SK-N-SH (cell line): ENCODE results near the gene FBXW9. TPM values are rescaled to one million over a fixed set of nuclear protein-coding genes. Genes with fewer than 3 reads are reported as not detected.

ENCODE experiments used
- CTCF ChIA-PET: fragments of 300-600, 350-600 bp; formaldehyde crosslinking; extraction: SDS; loops from one replicate; lab custom pipeline; 2021; lab: Yijun Ruan, JAX
- POLR2A ChIA-PET: fragments of 350-600 bp; sonication (Branson Sonifier 250); formaldehyde crosslinking; extraction: SDS; loops from one replicate; lab custom pipeline; 2020; ENCODE audit warnings: antibody characterized with exemption, inconsistent platforms; lab: Yijun Ruan, JAX
- DNase-seq: peaks from one replicate; pipeline ENCODE4 v3.0.0; 2012
- H2AFZ ChIP-seq: fragments of 200-600 bp; sonication (generic); 2 replicates; pipeline ENCODE4 v1.8.1; 2016; ENCODE audit warnings: antibody characterized with exemption, mild to moderate bottlenecking, low read depth
- H3F3A ChIP-seq: fragments of 200-600 bp; sonication (generic); replicated peaks from 2 replicates; pipeline ENCODE3; 2016; ENCODE audit warnings: antibody characterized with exemption, mild to moderate bottlenecking; ENCODE audit not compliant: insufficient read depth
- H3K27ac ChIP-seq, 2 experiments: fragments of 200-500 bp in 1 of 2; fragments of 200-600 bp in 1 of 2; sonication (Bioruptor generic) in 1 of 2; sonication (generic), shearing (Covaris generic) in 1 of 2; 2 replicates each; pipeline versions ENCODE4 v1.5.1 to v1.6.1; 2014 to 2016; ENCODE audit warnings: low read depth in 2 of 2, inconsistent platforms in 1 of 2, low read length in 1 of 2, mild to moderate bottlenecking in 1 of 2, mixed read lengths in 1 of 2
- H3K27me3 ChIP-seq: fragments of 200-600 bp; sonication (generic), shearing (Covaris generic); 2 replicates; pipeline ENCODE4 v1.6.1; 2016; ENCODE audit warnings: mixed run types; ENCODE audit not compliant: insufficient read depth
- H3K36me3 ChIP-seq, 2 experiments: fragments of 200-500 bp in 1 of 2; fragments of 200-600 bp in 1 of 2; sonication (Bioruptor generic) in 1 of 2; sonication (generic) in 1 of 2; replicated peaks in 1 of 2; 2 replicates each; pipeline versions ENCODE3 to v1.5.1; 2014 to 2016; ENCODE audit warnings: low read length in 1 of 2, mild to moderate bottlenecking in 1 of 2; ENCODE audit not compliant: insufficient read depth in 2 of 2, control insufficient read depth in 1 of 2
- H3K4me1 ChIP-seq, 2 experiments: fragments of 200-500 bp in 1 of 2; fragments of 200-600 bp in 1 of 2; sonication (Bioruptor generic) in 1 of 2; sonication (generic), shearing (Covaris generic) in 1 of 2; 2 replicates each; pipeline versions ENCODE4 v1.5.1 to v1.6.1; 2014 to 2016; ENCODE audit warnings: low read depth in 1 of 2, low read length in 1 of 2, mixed run types in 1 of 2; ENCODE audit not compliant: insufficient read depth in 2 of 2, control insufficient read depth in 1 of 2
- H3K4me2 ChIP-seq: fragments of 200-600 bp; sonication (generic), shearing (Covaris generic); 2 replicates; pipeline ENCODE4 v1.6.1; 2017; ENCODE audit warnings: mixed run types
- H3K4me3 ChIP-seq, 2 experiments: fragments of 200-500 bp in 1 of 2; fragments of 200-600 bp in 1 of 2; sonication (Bioruptor generic) in 1 of 2; sonication (generic), shearing (Covaris generic) in 1 of 2; 2 replicates each; pipeline versions ENCODE4 v1.5.1 to v1.8.1; 2014 to 2016; ENCODE audit warnings: low read depth in 2 of 2, inconsistent platforms in 1 of 2, low read length in 1 of 2, mild to moderate bottlenecking in 1 of 2, mixed read lengths in 1 of 2, moderate library complexity in 1 of 2
- H3K79me2 ChIP-seq: fragments of 200-600 bp; sonication (generic); 2 replicates; pipeline ENCODE4 v1.8.1; 2017; ENCODE audit warnings: mild to moderate bottlenecking; ENCODE audit not compliant: insufficient read depth
- H3K9ac ChIP-seq: fragments of 200-600 bp; sonication (generic); 2 replicates; pipeline ENCODE4 v1.6.1; 2017; ENCODE audit warnings: mixed run types
- H3K9me2 ChIP-seq: fragments of 200-600 bp; sonication (generic); 2 replicates; pipeline ENCODE4 v1.6.1; 2017; ENCODE audit warnings: mixed run types
- H3K9me3 ChIP-seq: fragments of 200-600 bp; sonication (generic); 2 replicates; pipeline ENCODE4 v1.6.1; 2017; ENCODE audit warnings: mixed run types, mild to moderate bottlenecking, moderate library complexity
- H4K20me1 ChIP-seq: fragments of 200-600 bp; sonication (generic); 2 replicates; pipeline ENCODE4 v1.6.1; 2017; ENCODE audit warnings: mild to moderate bottlenecking, mixed run types; ENCODE audit not compliant: insufficient read depth
- CTCF ChIP-seq: fragments of 200-600 bp; sonication (generic); IDR thresholded peaks from 2 replicates; pipeline ENCODE4 v1.6.1; 2017; ENCODE audit warnings: antibody characterized with exemption, mild to moderate bottlenecking, moderate library complexity
- EP300 ChIP-seq, 2 experiments: IDR thresholded peaks; 2 replicates each; pipeline versions ENCODE4 v1.4.0 to v1.6.1; 2012; ENCODE audit warnings: borderline replicate concordance in 1 of 2, low read depth in 1 of 2, low read length in 1 of 2
- EZH2phosphoT487 ChIP-seq: fragments of 200-600 bp; sonication (generic); IDR thresholded peaks from 2 replicates; pipeline ENCODE4 v1.6.1; 2017; ENCODE audit warnings: low read depth, mixed run types, mild to moderate bottlenecking, antibody characterized with exemption, moderate library complexity, borderline replicate concordance
- POLR2AphosphoS5 ChIP-seq: IDR thresholded peaks from 2 replicates; pipeline ENCODE4 v1.6.1; 2012; ENCODE audit warnings: low read depth, low read length
- RCOR1 ChIP-seq: fragments of 150-350 bp; IDR thresholded peaks from 2 replicates; pipeline ENCODE4 v1.6.1; 2017; ENCODE audit warnings: antibody characterized with exemption, low read length
- RFX5 ChIP-seq: IDR thresholded peaks from 2 replicates; pipeline ENCODE4 v1.6.1; 2012; ENCODE audit warnings: mild to moderate bottlenecking, improper control_type of control experiment, low read length
- RXRA ChIP-seq: IDR thresholded peaks from 2 replicates; pipeline ENCODE4 v1.4.0; 2012; ENCODE audit warnings: low read depth, mild to moderate bottlenecking, borderline replicate concordance
- TAF1 ChIP-seq: IDR thresholded peaks from 2 replicates; pipeline ENCODE4 v1.6.1; 2012; ENCODE audit warnings: low read depth, mild to moderate bottlenecking, low read length, moderate library complexity, borderline replicate concordance
- TEAD4 ChIP-seq: IDR thresholded peaks from 2 replicates; pipeline ENCODE4 v1.4.0; 2012; ENCODE audit warnings: mild to moderate bottlenecking, borderline replicate concordance; ENCODE audit not compliant: insufficient read depth
- YY1 ChIP-seq: IDR thresholded peaks from 2 replicates; pipeline ENCODE4 v1.4.0; 2012; ENCODE audit warnings: low read depth, mild to moderate bottlenecking
- WGBS: methylation state at CpG from one replicate; pipeline ENCODE4 v1.1.6; 2017; ENCODE audit warnings: low lambda C conversion rate; 5-methylcytosine and 5-hydroxymethylcytosine counted together
- polyA plus RNA-seq, 3 experiments: library from polyadenylated mRNA; depleted of rRNA; stranded (reverse); fragments of >200 nt; gene quantifications; 2 replicates each; pipeline ENCODE4 v1.2.3, GENCODE V29; 2012
- TF ChIP-seq, protein P1 (sequence below): fragments of 150-350 bp; IDR thresholded peaks from 2 replicates; pipeline ENCODE4 v1.6.1; 2017; ENCODE audit warnings: antibody characterized with exemption, low read length, low read depth, borderline replicate concordance
- TF ChIP-seq, protein P2 (sequence below): IDR thresholded peaks from 2 replicates; pipeline ENCODE4; 2012
- TF ChIP-seq, protein P3 (sequence below): IDR thresholded peaks from 2 replicates; pipeline ENCODE4 v1.4.0; 2012; ENCODE audit warnings: low read depth

The FBXW9 gene
- polyA plus RNA-seq, 1 of the 3 experiments (the other 2 are of a cell fraction) = 26.6 TPM

DNA sequence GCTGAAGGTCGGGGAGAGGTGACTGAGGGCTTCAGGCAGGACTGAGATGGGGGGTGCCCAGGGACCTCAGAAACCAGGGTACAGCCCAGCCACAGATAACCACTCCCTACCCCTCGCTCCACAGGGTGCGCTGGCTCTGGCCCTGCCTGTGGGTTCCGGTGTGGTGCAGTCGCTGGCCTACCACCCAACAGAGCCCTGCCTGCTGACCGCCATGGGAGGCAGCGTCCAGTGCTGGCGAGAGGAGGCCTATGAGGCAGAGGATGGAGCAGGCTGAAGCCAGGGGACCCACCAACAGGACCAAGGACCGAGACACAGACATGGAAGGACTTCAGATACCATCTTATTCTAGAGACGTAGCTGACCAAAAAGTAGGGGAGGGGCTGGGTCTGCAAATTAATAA lies 21.0 kb downstream of the FBXW9 start:
- Histone ChIP-seq H3K9me3 (no peaks in the 10 kb centered on the region), H3K36me3 (peaks cover 46 to 53% of the 10 kb centered on the region in 2 experiments), H3K9me2 (no peaks in the 10 kb centered on the region), H3K79me2 (peaks cover 38% of the 10 kb centered on the region), H3K27me3 (no peaks in the 10 kb centered on the region)
- CTCF ChIA-PET = interaction anchor here (1.9 kb wide), 1 partner anchor 9 kb away, joined by 9 read pairs; the partner anchor contains the start of genes MAN2B1 and WDR83
- TF ChIP-seq RCOR1 (no peak), TEAD4 (no peak), RFX5 (no peak), EP300 (IDR thresholded peaks at IDR 0.05; ENCODE audit: borderline replicate concordance in 1 of 2, low read depth in 1 of 2, low read length in 1 of 2) (no peak), EZH2phosphoT487 (no peak), CTCF (no peak), RXRA (no peak), TAF1 (no peak), YY1 (no peak), POLR2AphosphoS5 (no peak)
- TF ChIP-seq, protein P1, sequence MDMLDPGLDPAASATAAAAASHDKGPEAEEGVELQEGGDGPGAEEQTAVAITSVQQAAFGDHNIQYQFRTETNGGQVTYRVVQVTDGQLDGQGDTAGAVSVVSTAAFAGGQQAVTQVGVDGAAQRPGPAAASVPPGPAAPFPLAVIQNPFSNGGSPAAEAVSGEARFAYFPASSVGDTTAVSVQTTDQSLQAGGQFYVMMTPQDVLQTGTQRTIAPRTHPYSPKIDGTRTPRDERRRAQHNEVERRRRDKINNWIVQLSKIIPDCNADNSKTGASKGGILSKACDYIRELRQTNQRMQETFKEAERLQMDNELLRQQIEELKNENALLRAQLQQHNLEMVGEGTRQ = no peak
- TF ChIP-seq, protein P2, sequence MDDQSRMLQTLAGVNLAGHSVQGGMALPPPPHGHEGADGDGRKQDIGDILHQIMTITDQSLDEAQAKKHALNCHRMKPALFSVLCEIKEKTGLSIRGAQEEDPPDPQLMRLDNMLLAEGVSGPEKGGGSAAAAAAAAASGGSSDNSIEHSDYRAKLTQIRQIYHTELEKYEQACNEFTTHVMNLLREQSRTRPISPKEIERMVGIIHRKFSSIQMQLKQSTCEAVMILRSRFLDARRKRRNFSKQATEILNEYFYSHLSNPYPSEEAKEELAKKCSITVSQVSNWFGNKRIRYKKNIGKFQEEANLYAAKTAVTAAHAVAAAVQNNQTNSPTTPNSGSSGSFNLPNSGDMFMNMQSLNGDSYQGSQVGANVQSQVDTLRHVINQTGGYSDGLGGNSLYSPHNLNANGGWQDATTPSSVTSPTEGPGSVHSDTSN = no peak
- TF ChIP-seq, protein P3, sequence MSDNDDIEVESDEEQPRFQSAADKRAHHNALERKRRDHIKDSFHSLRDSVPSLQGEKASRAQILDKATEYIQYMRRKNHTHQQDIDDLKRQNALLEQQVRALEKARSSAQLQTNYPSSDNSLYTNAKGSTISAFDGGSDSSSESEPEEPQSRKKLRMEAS = no peak
- TF ChIP-seq, all 33 proteins: peak for 0
- no peak overlapping the region for H3K9ac ChIP-seq
- peaks cover 12% of the 10 kb centered on the region for H4K20me1 ChIP-seq
- DNase-seq = no peak
- POLR2A ChIA-PET = no interaction called here
- H3K27ac ChIP-seq = no peak overlapping the region; a peak in 1 of 4 replicates
- no peak overlapping the region for H3K4me3 ChIP-seq
- H3F3A ChIP-seq = peaks cover 21% of the 10 kb centered on the region
- WGBS = 100% methylated on average over 6 of the region's 10 CpGs
- H3K4me2 ChIP-seq = no peak overlapping the region
- no peak overlapping the region for H2AFZ ChIP-seq
- peaks cover 4 to 9% of the 10 kb centered on the region in 2 experiments; a peak in 2 of 4 replicates for H3K4me1 ChIP-seq
